SK-N-SH treated with all-trans-retinoic acid at 6 μM for 48 hours (cell line): ENCODE results near the gene NDFIP1.

Experiments used
- ATAC-seq: fragments of 200-7000 bp; cut with Tn5 transposase; 3 replicates; pipeline ENCODE4 v1.9.1; 2020; ENCODE audit warnings: mild to moderate bottlenecking, moderate library complexity
- ARNTL ChIP-seq: fragments of 450-650 bp; formaldehyde crosslinking; IDR thresholded peaks from 2 replicates; pipeline ENCODE4 v1.5.0; 2020; ENCODE audit warnings: low read depth, mild to moderate bottlenecking, moderate library complexity, borderline replicate concordance
- BACH2 ChIP-seq: fragments of 250-450 bp; sonication (Bioruptor Pico); IDR thresholded peaks from 2 replicates; pipeline ENCODE4 v1.9.0; 2021; ENCODE audit warnings: mild to moderate bottlenecking, borderline replicate concordance
- CSDC2 ChIP-seq: fragments of 250-450 bp; sonication (Bioruptor Pico); IDR thresholded peaks from 2 replicates; pipeline ENCODE4 v1.5.0; 2020; ENCODE audit warnings: mild to moderate bottlenecking, moderate library complexity
- ESRRG ChIP-seq: fragments of 250-450 bp; sonication (Bioruptor Pico); IDR thresholded peaks from 2 replicates; pipeline ENCODE4 v1.6.1; 2021; ENCODE audit warnings: mild to moderate bottlenecking
- GLIS3 ChIP-seq: fragments of 250-450 bp; sonication (Bioruptor Pico); IDR thresholded peaks from 2 replicates; pipeline ENCODE4 v1.5.0; 2020; ENCODE audit warnings: mild to moderate bottlenecking, moderate library complexity
- ISL1 ChIP-seq: fragments of 250-450 bp; sonication (Bioruptor Pico); IDR thresholded peaks from 2 replicates; pipeline ENCODE4 v2.1.2; 2022; ENCODE audit warnings: mild to moderate bottlenecking, moderate library complexity
- OSR1 ChIP-seq: fragments of 250-450 bp; sonication (Bioruptor Pico); IDR thresholded peaks from 2 replicates; pipeline ENCODE4 v1.8.0; 2022; ENCODE audit warnings: moderate library complexity, mild to moderate bottlenecking, inconsistent platforms
- PPARA ChIP-seq: fragments of 250-450 bp; sonication (Bioruptor Pico); IDR thresholded peaks from 2 replicates; pipeline ENCODE4 v1.5.0; 2020; ENCODE audit warnings: mild to moderate bottlenecking, borderline replicate concordance
- RARB ChIP-seq: fragments of 250-450 bp; sonication (Bioruptor Pico); IDR thresholded peaks from 2 replicates; pipeline ENCODE4 v1.8.0; 2021; ENCODE audit warnings: mild to moderate bottlenecking, moderate library complexity
- SNAI2 ChIP-seq: fragments of 250-450 bp; sonication (Bioruptor Pico); IDR thresholded peaks from 2 replicates; pipeline ENCODE4 v1.5.0; 2020; ENCODE audit warnings: mild to moderate bottlenecking, moderate library complexity
- TCF4 ChIP-seq: fragments of 250-450 bp; sonication (Bioruptor Pico); IDR thresholded peaks from 2 replicates; pipeline ENCODE4 v1.8.0; 2021; ENCODE audit warnings: mild to moderate bottlenecking, moderate library complexity, borderline replicate concordance
- TOX ChIP-seq: fragments of 250-450 bp; sonication (Bioruptor Pico); IDR thresholded peaks from 2 replicates; pipeline ENCODE4 v1.8.0; 2021; ENCODE audit warnings: mild to moderate bottlenecking, moderate library complexity, borderline replicate concordance
- ZC3H10 ChIP-seq: fragments of 250-450 bp; sonication (Bioruptor Pico); IDR thresholded peaks from 2 replicates; pipeline ENCODE4 v1.5.1; 2021; ENCODE audit warnings: mild to moderate bottlenecking, moderate library complexity
- ZFP3 ChIP-seq: fragments of 250-450 bp; sonication (Bioruptor Pico); IDR thresholded peaks from 2 replicates; pipeline ENCODE4 v1.5.0; 2020; ENCODE audit warnings: mild to moderate bottlenecking, moderate library complexity
- ZFP30 ChIP-seq: fragments of 450-650 bp; formaldehyde crosslinking; IDR thresholded peaks from 2 replicates; pipeline ENCODE4 v1.5.0; 2022; ENCODE audit warnings: mild to moderate bottlenecking, moderate library complexity
- ZNF565 ChIP-seq: fragments of 450-650 bp; formaldehyde crosslinking; conservative IDR thresholded peaks from 2 replicates; pipeline ENCODE4 v1.5.0; 2020; ENCODE audit warnings: low read depth, mild to moderate bottlenecking, moderate library complexity
- ZNF70 ChIP-seq: fragments of 450-650 bp; formaldehyde crosslinking; IDR thresholded peaks from 2 replicates; pipeline ENCODE4 v1.5.0; 2020; ENCODE audit warnings: mild to moderate bottlenecking, moderate library complexity
- ZNF8 ChIP-seq: fragments of 450-650 bp; formaldehyde crosslinking; IDR thresholded peaks from 2 replicates; pipeline ENCODE4 v1.5.0; 2020; ENCODE audit warnings: mild to moderate bottlenecking, moderate library complexity
- TF ChIP-seq, protein P1 (sequence below): fragments of 250-450 bp; sonication (Bioruptor Pico); IDR thresholded peaks from 2 replicates; pipeline ENCODE4 v1.8.0; 2021; ENCODE audit warnings: low read depth, mild to moderate bottlenecking, moderate library complexity, borderline replicate concordance
- TF ChIP-seq, protein P2 (sequence below): fragments of 250-450 bp; sonication (Bioruptor Pico); IDR thresholded peaks from 2 replicates; pipeline ENCODE4 v1.5.1; 2021; ENCODE audit warnings: mild to moderate bottlenecking, moderate library complexity
- TF ChIP-seq, protein P3 (sequence below): fragments of 250-450 bp; sonication (Bioruptor Pico); IDR thresholded peaks from 2 replicates; pipeline ENCODE4 v1.8.0; 2020; ENCODE audit warnings: mild to moderate bottlenecking, moderate library complexity, borderline replicate concordance
- TF ChIP-seq, protein P4 (sequence below): fragments of 250-450 bp; sonication (Bioruptor Pico); IDR thresholded peaks from 2 replicates; pipeline ENCODE4 v1.5.0; 2020; ENCODE audit warnings: mild to moderate bottlenecking, moderate library complexity
- TF ChIP-seq, protein P5 (sequence below): fragments of 250-450 bp; sonication (Bioruptor Pico); IDR thresholded peaks from 2 replicates; pipeline ENCODE4 v1.5.1; 2020; ENCODE audit warnings: low read depth, mild to moderate bottlenecking, moderate library complexity

NDFIP1 gene

DNA sequence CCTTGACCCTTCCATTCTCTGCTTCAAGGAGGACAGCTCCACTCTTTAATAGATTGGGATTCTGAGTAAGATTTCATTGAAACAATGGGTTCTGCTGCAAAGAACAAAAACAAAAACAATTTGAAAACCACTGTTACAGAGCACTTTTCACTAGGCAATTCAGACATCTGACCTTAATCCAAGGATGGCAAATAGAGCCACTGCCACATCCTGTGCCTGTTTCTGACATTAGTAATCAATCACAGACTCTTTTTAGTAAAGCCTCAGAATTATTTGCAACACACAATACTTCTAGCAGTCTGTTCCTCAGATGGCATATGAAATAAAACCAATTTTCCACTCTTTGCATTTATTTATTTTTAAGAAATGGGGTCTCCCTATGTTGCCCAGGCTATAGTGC lies 37.8 kb upstream of the NDFIP1 start:
- TF ChIP-seq TOX = no peak
- no peak for TF ChIP-seq ZNF8 (CRISPR knock-in tag)
- TF ChIP-seq OSR1 (CRISPR knock-in tag) = no peak
- no peak for TF ChIP-seq ZC3H10 (CRISPR knock-in tag)
- TF ChIP-seq, protein P1, sequence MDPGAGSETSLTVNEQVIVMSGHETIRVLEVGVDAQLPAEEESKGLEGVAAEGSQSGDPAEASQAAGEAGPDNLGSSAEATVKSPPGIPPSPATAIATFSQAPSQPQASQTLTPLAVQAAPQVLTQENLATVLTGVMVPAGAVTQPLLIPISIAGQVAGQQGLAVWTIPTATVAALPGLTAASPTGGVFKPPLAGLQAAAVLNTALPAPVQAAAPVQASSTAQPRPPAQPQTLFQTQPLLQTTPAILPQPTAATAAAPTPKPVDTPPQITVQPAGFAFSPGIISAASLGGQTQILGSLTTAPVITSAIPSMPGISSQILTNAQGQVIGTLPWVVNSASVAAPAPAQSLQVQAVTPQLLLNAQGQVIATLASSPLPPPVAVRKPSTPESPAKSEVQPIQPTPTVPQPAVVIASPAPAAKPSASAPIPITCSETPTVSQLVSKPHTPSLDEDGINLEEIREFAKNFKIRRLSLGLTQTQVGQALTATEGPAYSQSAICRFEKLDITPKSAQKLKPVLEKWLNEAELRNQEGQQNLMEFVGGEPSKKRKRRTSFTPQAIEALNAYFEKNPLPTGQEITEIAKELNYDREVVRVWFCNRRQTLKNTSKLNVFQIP (CRISPR knock-in tag) = no peak
- no peak for TF ChIP-seq ISL1 (CRISPR knock-in tag)
- no peak for ATAC-seq

DNA sequence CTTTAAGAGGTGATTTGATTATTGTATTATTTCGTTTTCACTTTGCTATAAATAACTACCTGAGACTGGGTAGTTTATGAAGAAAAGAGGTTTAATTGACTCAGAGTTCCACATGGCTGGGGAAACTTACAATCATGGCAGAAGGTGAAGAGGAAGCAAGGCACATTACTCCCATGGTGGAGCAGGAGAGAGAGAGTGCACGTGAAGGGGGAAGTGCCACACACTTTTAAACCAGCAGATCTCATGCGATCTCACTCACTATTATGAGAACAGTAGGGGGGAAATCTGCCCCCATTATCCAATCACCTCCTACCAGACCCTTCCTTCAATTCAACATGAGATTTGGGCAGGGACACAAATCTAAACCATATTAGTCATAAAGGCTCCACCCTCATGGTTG lies 36.1 kb upstream of the NDFIP1 start:
- no peak for ATAC-seq
- TF ChIP-seq ZC3H10 (CRISPR knock-in tag) (no peak), CSDC2 (no peak), ZFP30 (CRISPR knock-in tag) (no peak), SNAI2 (no peak), PPARA (CRISPR knock-in tag) (no peak), OSR1 (CRISPR knock-in tag) (no peak), ISL1 (CRISPR knock-in tag) (no peak), GLIS3 (CRISPR knock-in tag) (no peak), ZNF70 (no peak), TCF4 (CRISPR knock-in tag) (no peak), ESRRG (CRISPR knock-in tag) (no peak), BACH2 (CRISPR knock-in tag) (no peak), ZFP3 (CRISPR knock-in tag) (no peak), TOX (no peak), RARB (CRISPR knock-in tag) (no peak), ARNTL (CRISPR knock-in tag) (no peak)
- TF ChIP-seq, protein P2, sequence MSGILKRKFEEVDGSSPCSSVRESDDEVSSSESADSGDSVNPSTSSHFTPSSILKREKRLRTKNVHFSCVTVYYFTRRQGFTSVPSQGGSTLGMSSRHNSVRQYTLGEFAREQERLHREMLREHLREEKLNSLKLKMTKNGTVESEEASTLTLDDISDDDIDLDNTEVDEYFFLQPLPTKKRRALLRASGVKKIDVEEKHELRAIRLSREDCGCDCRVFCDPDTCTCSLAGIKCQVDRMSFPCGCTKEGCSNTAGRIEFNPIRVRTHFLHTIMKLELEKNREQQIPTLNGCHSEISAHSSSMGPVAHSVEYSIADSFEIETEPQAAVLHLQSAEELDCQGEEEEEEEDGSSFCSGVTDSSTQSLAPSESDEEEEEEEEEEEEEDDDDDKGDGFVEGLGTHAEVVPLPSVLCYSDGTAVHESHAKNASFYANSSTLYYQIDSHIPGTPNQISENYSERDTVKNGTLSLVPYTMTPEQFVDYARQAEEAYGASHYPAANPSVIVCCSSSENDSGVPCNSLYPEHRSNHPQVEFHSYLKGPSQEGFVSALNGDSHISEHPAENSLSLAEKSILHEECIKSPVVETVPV = no peak
- TF ChIP-seq, protein P3, sequence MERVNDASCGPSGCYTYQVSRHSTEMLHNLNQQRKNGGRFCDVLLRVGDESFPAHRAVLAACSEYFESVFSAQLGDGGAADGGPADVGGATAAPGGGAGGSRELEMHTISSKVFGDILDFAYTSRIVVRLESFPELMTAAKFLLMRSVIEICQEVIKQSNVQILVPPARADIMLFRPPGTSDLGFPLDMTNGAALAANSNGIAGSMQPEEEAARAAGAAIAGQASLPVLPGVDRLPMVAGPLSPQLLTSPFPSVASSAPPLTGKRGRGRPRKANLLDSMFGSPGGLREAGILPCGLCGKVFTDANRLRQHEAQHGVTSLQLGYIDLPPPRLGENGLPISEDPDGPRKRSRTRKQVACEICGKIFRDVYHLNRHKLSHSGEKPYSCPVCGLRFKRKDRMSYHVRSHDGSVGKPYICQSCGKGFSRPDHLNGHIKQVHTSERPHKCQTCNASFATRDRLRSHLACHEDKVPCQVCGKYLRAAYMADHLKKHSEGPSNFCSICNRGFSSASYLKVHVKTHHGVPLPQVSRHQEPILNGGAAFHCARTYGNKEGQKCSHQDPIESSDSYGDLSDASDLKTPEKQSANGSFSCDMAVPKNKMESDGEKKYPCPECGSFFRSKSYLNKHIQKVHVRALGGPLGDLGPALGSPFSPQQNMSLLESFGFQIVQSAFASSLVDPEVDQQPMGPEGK (CRISPR knock-in tag) = no peak
- TF ChIP-seq, protein P1 (CRISPR knock-in tag) = no peak
- TF ChIP-seq, protein P4, sequence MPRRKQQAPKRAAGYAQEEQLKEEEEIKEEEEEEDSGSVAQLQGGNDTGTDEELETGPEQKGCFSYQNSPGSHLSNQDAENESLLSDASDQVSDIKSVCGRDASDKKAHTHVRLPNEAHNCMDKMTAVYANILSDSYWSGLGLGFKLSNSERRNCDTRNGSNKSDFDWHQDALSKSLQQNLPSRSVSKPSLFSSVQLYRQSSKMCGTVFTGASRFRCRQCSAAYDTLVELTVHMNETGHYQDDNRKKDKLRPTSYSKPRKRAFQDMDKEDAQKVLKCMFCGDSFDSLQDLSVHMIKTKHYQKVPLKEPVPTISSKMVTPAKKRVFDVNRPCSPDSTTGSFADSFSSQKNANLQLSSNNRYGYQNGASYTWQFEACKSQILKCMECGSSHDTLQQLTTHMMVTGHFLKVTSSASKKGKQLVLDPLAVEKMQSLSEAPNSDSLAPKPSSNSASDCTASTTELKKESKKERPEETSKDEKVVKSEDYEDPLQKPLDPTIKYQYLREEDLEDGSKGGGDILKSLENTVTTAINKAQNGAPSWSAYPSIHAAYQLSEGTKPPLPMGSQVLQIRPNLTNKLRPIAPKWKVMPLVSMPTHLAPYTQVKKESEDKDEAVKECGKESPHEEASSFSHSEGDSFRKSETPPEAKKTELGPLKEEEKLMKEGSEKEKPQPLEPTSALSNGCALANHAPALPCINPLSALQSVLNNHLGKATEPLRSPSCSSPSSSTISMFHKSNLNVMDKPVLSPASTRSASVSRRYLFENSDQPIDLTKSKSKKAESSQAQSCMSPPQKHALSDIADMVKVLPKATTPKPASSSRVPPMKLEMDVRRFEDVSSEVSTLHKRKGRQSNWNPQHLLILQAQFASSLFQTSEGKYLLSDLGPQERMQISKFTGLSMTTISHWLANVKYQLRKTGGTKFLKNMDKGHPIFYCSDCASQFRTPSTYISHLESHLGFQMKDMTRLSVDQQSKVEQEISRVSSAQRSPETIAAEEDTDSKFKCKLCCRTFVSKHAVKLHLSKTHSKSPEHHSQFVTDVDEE (CRISPR knock-in tag) = no peak

DNA sequence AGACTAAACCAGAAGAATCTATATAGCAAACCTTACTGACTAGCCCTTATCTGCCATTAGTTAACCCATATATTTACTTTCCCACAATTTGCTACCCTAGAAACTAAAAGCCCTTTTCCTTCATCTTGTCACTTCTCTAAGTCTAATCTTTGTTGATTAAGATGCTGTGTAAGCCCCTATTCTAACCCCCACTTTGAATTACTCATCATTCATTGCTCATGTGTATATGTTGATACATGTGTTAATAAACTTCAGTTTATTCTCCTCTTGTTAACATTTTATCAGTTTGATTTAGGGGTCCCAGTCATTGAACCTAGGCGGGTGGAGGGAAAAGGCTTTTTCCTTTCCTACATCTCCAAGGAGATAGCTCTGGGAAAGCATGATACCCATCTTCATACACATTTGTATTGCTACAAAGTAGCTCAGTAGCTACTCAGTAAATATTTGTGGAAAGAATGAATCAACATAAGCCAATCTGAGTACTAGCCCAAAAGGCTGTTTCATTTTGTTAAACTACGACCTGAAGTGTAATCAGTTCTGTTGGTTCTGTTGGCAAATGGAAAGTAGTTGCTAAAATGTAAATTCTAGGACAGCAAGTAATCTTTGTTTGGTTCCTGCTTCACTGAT lies 35.1 kb upstream of the NDFIP1 start:
- ATAC-seq = no peak
- TF ChIP-seq, protein P5, sequence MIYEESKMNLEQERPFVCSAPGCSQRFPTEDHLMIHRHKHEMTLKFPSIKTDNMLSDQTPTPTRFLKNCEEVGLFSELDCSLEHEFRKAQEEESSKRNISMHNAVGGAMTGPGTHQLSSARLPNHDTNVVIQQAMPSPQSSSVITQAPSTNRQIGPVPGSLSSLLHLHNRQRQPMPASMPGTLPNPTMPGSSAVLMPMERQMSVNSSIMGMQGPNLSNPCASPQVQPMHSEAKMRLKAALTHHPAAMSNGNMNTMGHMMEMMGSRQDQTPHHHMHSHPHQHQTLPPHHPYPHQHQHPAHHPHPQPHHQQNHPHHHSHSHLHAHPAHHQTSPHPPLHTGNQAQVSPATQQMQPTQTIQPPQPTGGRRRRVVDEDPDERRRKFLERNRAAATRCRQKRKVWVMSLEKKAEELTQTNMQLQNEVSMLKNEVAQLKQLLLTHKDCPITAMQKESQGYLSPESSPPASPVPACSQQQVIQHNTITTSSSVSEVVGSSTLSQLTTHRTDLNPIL (CRISPR knock-in tag) = no peak
- TF ChIP-seq ZNF565 = no peak
